ENCODE data around the gene DISC1. TPM values are rescaled to one million over a fixed set of nuclear protein-coding genes. Genes with fewer than 3 reads are reported as not detected.
A peak's percentile ranks its signal among the peaks of the same experiment; 100 is the strongest.

Gene DISC1
- polyA plus RNA-seq, 1 experiment, result 2.3 TPM

DNA sequence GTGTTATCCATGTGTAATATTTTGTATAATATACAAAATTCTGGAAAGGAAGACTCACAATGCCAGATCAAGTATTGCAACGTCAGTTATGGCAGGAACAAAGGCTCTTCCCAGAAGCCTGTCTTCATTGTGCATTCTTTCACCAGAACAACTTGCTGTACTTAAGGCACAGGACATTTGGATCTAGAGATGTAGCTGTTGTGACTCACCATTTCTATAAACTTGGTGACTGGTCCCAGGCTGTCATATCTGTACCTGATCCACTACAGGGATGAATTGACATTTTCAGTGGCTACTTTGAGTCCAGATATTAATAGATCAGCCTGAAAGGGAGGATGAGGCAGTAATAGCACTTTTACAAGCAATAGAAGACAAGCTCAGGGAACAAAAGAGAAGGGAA lies 299.8 kb downstream of the DISC1 start:
- Histone ChIP-seq H3K27me3 (ENCODE audit: control insufficient read depth, insufficient read depth, low read length) (no peaks in the 10 kb centered on the region), H3K4me3 (ENCODE audit: low read depth, low read length) (no peak overlapping the region), H3K36me3 (ENCODE audit: control insufficient read depth, insufficient read depth, low read length) (no peaks in the 10 kb centered on the region)
- POLR2A ChIA-PET, result no interaction called here
- CTCF ChIA-PET, result no interaction called here
- TF ChIP-seq, protein P1, sequence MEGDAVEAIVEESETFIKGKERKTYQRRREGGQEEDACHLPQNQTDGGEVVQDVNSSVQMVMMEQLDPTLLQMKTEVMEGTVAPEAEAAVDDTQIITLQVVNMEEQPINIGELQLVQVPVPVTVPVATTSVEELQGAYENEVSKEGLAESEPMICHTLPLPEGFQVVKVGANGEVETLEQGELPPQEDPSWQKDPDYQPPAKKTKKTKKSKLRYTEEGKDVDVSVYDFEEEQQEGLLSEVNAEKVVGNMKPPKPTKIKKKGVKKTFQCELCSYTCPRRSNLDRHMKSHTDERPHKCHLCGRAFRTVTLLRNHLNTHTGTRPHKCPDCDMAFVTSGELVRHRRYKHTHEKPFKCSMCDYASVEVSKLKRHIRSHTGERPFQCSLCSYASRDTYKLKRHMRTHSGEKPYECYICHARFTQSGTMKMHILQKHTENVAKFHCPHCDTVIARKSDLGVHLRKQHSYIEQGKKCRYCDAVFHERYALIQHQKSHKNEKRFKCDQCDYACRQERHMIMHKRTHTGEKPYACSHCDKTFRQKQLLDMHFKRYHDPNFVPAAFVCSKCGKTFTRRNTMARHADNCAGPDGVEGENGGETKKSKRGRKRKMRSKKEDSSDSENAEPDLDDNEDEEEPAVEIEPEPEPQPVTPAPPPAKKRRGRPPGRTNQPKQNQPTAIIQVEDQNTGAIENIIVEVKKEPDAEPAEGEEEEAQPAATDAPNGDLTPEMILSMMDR (IDR thresholded peaks at IDR 0.05; ENCODE audit: insufficient read depth, low read depth, low read length), result no peak
- no peak for DNase-seq (ENCODE audit: low read depth)

DNA sequence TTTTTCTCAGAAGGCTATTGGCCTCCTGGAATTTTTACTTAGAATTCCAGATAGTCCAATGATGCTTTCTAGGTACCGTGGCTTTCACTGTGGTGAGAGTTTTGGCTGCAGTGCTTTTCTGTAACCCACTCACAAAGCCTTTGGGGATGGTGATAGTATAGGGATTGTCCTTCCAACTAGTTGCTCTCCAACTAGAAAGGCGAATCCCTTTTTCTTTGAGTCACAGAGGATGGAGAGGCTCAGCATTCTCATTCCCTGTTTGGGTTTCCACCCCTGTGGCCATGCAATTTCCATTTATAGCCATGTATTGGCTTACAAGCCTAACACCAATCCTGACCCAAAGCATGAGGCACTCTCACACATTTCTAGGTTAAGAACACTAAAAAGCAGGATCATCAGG lies 300.3 kb downstream of the DISC1 start:
- Histone ChIP-seq H3K4me3 (ENCODE audit: low read depth, low read length) (no peak overlapping the region), H3K27me3 (ENCODE audit: control insufficient read depth, insufficient read depth, low read length) (no peaks in the 10 kb centered on the region), H3K36me3 (ENCODE audit: control insufficient read depth, insufficient read depth, low read length) (no peaks in the 10 kb centered on the region)
- TF ChIP-seq, protein P1 (IDR thresholded peaks at IDR 0.05; ENCODE audit: insufficient read depth, low read depth, low read length), result no peak
- CTCF ChIA-PET, result no interaction called here
- POLR2A ChIA-PET, result no interaction called here
- no peak for DNase-seq (ENCODE audit: low read depth)

DNA sequence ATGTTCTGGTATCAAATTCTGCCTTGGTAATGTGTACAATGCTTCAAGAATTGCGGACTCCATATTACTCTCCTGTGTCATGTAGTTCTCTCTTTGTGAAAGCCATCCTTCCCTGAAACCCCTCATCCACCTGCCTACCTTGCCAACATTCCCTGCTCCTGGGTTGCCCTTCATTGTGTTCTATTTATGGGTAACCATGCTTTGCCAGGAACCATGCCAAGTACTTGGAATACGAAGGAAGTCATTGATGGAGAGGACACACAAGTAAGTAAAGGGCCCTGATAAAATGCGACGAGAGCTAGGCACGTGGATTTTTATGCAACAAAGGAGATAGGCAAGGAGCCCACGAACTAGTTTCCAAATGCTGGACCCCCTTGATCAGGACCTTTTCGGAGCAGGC lies 300.8 kb downstream of the DISC1 start:
- ChIA-PET POLR2A (no interaction called here), CTCF (interaction anchor here (1.0 kb wide), 1 partner anchor 60 kb away, joined by 4 read pairs; no protein-coding TSS in a partner anchor)
- Histone ChIP-seq H3K36me3 (ENCODE audit: control insufficient read depth, insufficient read depth, low read length) (no peaks in the 10 kb centered on the region), H3K27me3 (ENCODE audit: control insufficient read depth, insufficient read depth, low read length) (no peaks in the 10 kb centered on the region), H3K4me3 (ENCODE audit: low read depth, low read length) (no peak overlapping the region)
- TF ChIP-seq, protein P1 (IDR thresholded peaks at IDR 0.05; ENCODE audit: insufficient read depth, low read depth, low read length), result no peak
- no peak for DNase-seq (ENCODE audit: low read depth)

DNA sequence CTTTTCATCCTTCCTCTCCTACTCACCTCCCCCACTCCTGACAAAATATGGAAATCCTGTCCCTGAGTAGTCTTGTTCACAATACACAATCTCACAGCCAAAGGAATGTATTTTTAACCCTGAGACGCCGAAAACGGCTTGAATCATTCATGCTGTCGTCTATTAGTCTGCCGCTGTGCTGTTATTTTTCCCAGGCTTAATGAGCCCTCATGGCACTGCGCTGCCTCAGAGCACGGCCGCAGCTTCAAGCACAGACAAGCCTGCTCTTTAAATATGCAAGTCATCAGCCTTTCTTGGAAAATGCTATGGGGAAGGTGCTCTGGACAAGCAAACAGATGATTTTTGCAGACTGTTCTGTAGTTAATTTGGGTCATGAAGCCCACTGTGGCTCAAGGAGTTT lies 302.7 kb downstream of the DISC1 start:
- no peaks in the 10 kb centered on the region for H3K27me3 ChIP-seq (ENCODE audit: control insufficient read depth, insufficient read depth, low read length)
- POLR2A ChIA-PET, result no interaction called here
- TF ChIP-seq, protein P1 (IDR thresholded peaks at IDR 0.05; ENCODE audit: insufficient read depth, low read depth, low read length), result no peak
- H3K36me3 ChIP-seq (ENCODE audit: control insufficient read depth, insufficient read depth, low read length), result no peaks in the 10 kb centered on the region
- DNase-seq (ENCODE audit: low read depth), result peak; percentile 41
- no peak overlapping the region for H3K4me3 ChIP-seq (ENCODE audit: low read depth, low read length)
- CTCF ChIA-PET, result interaction anchor here (0.8 kb wide), 1 partner anchor 41 kb away, joined by 3 read pairs; no protein-coding TSS in a partner anchor

DNA sequence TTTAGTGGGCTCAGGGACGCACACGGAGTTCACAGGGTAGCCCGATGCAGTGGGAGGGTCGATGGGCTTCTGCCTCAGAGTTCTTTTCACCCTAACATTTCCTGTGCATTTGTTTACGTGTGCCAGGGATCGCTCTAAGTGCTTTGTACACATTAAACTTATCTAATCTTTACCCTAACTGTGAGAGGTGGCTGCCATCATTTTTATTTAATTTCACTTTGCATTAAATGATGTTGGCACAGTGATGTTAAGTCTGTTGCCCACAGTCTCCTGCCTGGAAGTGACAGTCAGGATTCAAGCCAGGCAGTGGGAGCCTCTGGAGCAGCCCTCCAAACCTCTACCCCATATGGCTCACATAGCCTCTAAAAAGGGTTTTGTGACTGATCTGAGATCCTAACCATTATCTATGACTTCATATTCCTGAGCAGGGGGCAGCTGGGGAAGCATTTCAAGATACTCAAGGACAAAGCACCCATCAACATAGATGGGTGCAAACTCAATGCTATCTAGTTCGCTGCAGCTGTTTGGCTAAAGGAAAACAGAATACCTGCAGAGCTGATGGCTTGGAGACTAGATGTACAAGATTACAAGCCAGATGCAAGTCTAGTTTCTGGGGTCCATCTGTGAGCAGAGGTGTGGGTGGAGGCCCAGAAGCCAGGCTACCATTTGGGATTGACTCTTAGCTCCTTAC lies 303.8 kb downstream of the DISC1 start:
- TF ChIP-seq, protein P1 (IDR thresholded peaks at IDR 0.05; ENCODE audit: insufficient read depth, low read depth, low read length), result no peak
- ChIA-PET POLR2A (no interaction called here), CTCF (no interaction called here)
- Histone ChIP-seq H3K36me3 (ENCODE audit: control insufficient read depth, insufficient read depth, low read length) (no peaks in the 10 kb centered on the region), H3K4me3 (ENCODE audit: low read depth, low read length) (no peak overlapping the region), H3K27me3 (ENCODE audit: control insufficient read depth, insufficient read depth, low read length) (no peaks in the 10 kb centered on the region)
- no peak for DNase-seq (ENCODE audit: low read depth)

All from BJ (cell line).